ENCODE measurements around the gene PCNT.
"Not testable (repeated sequence)": the region's sequence is repeated elsewhere in the genome, so short reads cannot be mapped to it uniquely, and the experiment has no call there.

Gene PCNT

GRCh38 chr21:46431884-46432488 lies 108.0 kb downstream of the PCNT start:
- DNase-seq = no peak

GRCh38 chr21:46433116-46433515 lies 109.2 kb downstream of the PCNT start:
- DNase-seq = not testable (repeated sequence)

GRCh38 chr21:46434322-46434958 lies 110.5 kb downstream of the PCNT start:
- no peak for DNase-seq

GRCh38 chr21:46435786-46436227 lies 111.9 kb downstream of the PCNT start:
- no peak for DNase-seq

- no peak for DNase-seq
Observed at GRCh38 chr21:46436621-46437020, 112.7 kb downstream of the PCNT start.

GRCh38 chr21:46437096-46437498 lies 113.1 kb downstream of the PCNT start:
- no peak for DNase-seq

GRCh38 chr21:46437511-46437910 lies 113.6 kb downstream of the PCNT start:
- DNase-seq = no peak

- DNase-seq = no peak
Observed at GRCh38 chr21:46438241-46438640, 114.3 kb downstream of the PCNT start.

- DNase-seq = no peak
Observed at GRCh38 chr21:46439906-46440305, 116.0 kb downstream of the PCNT start.

- no peak for DNase-seq
Observed at GRCh38 chr21:46441331-46441730, 117.4 kb downstream of the PCNT start.

- no peak for DNase-seq
Observed at GRCh38 chr21:46441961-46442498, 118.1 kb downstream of the PCNT start.

- DNase-seq = no peak
Observed at GRCh38 chr21:46442938-46443337, 119.0 kb downstream of the PCNT start.

- no peak for DNase-seq
Observed at GRCh38 chr21:46443910-46444309, 120.0 kb downstream of the PCNT start.

- DNase-seq = no peak
Observed at GRCh38 chr21:46448108-46448507, 124.2 kb downstream of the PCNT start.

GRCh38 chr21:46448855-46449254 lies 124.9 kb downstream of the PCNT start:
- not testable (repeated sequence) for DNase-seq

- DNase-seq = no peak
Observed at GRCh38 chr21:46452710-46453109, 128.8 kb downstream of the PCNT start.

- no peak for DNase-seq
Observed at GRCh38 chr21:46454142-46454541, 130.2 kb downstream of the PCNT start.

- no peak for DNase-seq
Observed at GRCh38 chr21:46454634-46455390, 130.9 kb downstream of the PCNT start.

- no peak for DNase-seq
Observed at GRCh38 chr21:46455575-46456385, 131.8 kb downstream of the PCNT start.

- no peak for DNase-seq
Observed at GRCh38 chr21:46456750-46457149, 132.8 kb downstream of the PCNT start.

- DNase-seq = peak; percentile 9
Observed at GRCh38 chr21:46457801-46458314, 133.9 kb downstream of the PCNT start.

GRCh38 chr21:46458315-46459023 lies 134.5 kb downstream of the PCNT start, which contains the start of gene DIP2A:
Gene DIP2A (plus strand): TSS chr21:46458891. CDS start chr21:46459132, 241 bp downstream.
- peak; percentile 90 for DNase-seq
